Stimulated activated CD4-positive, alpha-beta T cell treated with anti-CD3 and anti-CD28 coated beads, Interleukin-1b, Interleukin-23, amount 100 ng/mL, for 48 hours (primary cell): Measurements from ENCODE around the gene AUNIP.

Experiments
- DNase-seq: peaks from one replicate; pipeline ENCODE4 v3.0.0-alpha.2; 2020

AUNIP gene

DNA sequence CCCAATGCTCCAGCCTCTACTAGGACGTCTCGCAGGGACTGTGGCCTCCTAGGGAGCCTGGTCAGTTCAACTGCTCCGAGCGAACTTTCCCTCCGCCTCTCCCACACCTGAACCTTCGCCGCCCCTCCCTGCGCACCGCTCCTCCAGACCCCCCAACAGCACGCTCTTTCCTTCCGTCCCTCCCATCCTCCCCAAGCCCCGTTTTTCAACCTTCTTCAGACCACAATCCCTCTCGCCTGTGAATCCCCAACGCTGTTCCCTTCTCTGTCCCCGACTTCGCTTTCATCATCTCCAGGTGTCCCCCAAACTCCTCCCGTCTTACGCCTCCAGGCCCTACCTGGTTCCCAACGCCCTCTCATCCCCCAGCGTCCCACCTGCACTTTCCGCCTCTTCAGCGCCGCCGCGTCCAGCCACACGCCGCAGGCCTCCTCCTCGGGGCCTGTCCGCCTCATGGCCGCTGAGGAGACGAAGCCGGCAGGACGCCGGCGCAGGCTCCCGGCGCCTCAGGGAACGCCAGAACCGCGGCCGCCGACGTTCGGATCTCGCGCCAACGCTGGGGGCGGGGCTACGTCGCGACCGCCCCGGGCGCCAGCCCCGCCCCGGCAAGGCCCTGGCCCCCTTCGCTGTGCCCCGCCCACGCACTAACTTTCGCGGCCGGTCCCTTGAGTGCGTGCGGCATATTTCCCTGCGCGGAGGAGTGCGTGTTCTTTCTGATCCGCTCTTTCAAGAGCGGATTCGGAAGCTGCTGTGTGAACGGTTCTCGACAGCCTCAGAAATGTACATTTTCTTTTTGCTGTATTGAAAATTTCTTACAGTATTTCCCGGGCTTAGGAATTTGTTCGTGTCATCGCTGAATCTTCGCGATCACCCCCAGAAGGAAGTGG is at the start of gene AUNIP:
TSS of gene AUNIP (minus strand) at position 552 of the 884 bp plus-strand sequence. CDS start at position 452, 100 bp downstream.
- DNase-seq = peak; percentile 91

DNA sequence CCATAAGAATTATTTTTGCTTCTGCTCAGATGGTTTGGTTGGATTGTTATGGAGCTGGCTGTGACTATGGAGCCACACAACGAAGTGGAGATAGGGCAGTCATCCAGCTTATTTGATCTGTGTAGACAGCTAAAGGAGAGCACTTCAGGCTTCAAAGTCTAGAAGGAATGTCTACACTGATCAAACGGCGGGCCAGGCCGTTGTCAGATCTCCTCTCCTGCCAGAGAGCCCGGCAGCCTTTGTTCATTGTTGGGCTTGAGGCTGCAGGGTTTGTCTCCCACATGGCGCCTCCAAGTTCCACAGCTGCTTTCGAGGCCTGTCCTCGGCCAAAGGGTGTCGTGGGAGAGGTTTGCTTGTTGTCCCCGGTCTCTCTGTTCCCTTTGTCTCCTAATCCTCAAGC is 49.8 kb upstream of the AUNIP start:
- no peak for DNase-seq

DNA sequence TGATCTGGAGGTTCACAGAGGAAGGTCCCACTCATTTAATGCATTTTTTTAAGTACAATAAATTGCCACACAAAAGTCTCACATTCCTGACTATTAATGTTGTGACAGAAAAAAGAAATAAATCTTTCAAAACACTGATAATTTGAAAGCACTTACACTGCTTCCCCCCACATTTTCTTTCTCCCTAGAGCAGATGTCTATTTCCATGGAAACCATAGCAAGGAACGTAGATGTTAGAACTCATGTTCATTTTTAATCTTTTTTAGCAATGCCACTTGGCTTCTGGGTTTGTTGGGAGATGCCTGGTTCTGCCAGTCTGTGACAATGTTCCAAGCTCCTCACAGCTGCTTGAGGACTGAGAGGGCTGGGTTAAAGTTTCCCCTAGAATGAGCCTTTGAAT is 48.9 kb upstream of the AUNIP start:
- no peak for DNase-seq

DNA sequence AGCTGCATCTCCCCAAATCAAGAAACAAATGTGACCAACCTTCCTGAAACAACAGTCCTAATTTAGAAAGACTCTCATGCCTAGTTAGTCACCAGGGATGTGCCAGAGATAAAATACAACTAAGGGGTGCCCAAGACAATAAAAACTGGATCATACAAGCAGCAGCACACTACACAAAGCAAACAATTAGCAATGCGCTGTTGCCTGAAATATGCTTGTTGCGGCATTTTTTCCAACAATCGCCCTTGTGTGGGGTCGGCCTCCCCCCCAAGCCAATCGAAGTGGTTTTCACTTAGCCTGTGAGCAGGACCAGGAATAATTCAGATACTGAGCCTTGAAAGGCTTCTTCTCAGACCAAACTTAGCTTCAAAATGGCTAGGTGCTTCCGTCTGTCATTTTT is 48.3 kb upstream of the AUNIP start:
- no peak for DNase-seq

- DNase-seq = peak; percentile 26
Observed at GRCh38 chr1:25906644-25907300, 47.5 kb upstream of the AUNIP start.

DNA sequence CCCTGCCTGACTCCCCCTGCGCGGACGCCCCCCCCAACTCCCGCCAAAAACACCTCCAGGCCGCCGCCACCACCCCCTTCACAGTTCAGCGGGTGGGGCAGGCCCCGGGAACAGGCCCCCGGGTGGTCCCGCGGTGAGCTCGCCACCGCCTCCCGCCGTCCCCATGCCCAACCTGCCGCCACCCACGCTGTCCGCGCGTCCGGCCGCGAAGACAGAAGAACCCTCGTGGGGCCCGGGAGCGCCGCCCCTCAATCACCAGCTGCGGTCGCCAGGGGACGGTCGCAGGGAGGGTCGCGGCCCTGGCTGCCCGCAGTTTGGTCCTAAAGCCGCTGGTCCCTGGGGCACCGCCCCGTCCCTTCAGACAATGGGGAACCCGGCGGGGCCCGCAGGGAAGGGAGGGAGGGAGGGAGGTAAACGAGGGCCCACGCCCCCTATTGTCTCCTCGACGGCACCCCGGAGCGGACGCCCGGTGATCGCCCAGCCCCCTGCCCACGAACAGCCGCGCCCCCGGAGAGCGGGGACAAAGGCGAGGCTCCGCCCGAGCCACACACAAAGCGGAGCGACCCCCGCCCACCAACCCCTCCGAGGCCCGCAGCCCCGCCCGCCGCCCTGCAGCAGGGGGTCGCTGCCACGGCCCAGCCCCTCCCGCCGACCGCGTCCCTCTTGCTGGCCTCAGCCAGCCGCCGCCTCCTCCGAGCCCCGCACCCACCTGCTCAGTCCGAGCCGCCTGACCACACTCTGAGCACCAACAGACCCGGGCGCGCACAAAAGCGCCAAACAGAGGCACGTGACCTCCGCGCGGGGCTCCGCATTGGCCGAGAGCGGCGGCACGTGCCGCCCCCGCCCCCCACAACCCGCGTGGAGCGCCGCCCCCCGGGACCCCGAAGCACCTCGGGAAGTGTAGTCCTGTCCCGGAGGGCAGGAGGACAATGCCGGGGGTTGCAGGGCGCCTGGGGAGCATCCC is 46.7 kb upstream of the AUNIP start, which contains the start of gene STMN1:
TSS of gene STMN1 (minus strand) at position 740 of the 964 bp plus-strand sequence. CDS start 1,743 bp downstream, outside the sequence.
- peak; percentile 93 for DNase-seq

DNA sequence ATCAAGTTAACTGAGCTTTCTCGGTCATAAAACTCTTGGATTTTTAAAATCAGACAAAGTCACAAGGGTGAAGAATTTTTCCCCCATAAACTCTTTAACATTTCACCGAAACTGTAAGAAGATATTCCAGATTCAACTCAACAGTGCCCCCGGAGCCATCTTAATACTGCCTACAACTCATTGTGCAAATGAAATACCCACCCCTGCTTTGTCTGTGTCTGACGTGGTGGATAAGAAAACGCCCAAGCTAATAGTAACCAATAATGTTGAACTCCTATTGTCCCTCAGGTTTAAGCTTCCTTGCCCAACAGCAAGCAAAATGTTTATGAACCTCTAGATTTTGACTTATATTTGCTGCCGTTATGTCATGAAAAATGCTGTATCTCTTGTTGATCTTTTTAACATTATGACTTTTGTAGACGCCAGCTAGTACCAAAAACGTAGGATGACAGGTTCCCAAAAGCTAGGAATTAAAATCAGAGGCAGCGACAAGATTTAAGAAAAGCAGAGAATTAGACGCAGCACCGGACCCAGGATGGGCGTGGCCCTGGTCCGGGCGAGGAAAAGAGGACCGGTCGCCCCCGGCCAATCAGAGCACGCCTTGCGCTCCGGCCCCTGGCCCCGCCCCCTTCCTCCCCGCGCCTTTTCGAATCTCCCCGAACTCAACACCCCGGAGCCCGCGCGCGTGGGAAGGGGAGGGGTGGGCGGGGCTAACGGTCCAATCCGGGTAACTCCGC is 45.9 kb upstream of the AUNIP start:
- peak; percentile 96 for DNase-seq

DNA sequence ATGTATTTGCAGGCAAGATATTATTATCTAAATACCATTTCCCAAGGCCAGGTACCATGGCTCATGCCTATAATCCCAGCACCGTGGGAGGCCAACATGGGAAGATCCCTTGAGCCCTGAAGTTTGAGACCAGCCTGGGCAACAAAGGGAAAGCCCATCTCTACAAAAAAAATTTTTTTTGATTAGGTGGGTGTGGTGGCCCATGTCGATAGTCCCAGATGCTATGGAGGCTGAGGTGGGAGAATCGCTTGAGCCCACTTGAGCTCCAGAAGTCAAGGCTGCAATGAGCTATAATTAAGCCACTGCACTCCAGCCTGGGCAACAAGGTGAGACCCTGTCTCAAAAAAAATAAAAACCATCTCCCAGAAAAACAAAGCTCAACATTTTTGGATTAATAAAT is 44.7 kb upstream of the AUNIP start:
- no peak for DNase-seq

- DNase-seq = no peak
Observed at GRCh38 chr1:25902462-25902861, 43.2 kb upstream of the AUNIP start.

DNA sequence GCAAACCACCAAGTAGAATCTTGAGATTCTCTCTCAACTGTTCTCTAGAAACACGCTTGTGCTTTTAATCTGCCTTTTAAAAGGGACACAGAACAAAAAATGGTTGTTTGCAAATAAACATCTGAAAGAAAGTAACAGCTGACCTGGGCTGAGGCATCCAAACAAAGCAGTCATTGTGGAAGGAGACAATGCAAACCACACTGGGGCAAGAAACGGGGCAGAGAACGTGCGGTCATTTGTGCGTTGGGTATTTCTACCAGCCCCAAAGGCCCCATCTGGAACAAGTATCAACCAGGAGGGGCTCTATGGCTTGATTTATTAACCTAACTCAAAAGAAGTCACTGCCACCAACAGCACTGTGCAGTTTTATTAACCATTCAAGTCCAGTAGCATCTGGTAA is 41.0 kb upstream of the AUNIP start:
- no peak for DNase-seq

DNA sequence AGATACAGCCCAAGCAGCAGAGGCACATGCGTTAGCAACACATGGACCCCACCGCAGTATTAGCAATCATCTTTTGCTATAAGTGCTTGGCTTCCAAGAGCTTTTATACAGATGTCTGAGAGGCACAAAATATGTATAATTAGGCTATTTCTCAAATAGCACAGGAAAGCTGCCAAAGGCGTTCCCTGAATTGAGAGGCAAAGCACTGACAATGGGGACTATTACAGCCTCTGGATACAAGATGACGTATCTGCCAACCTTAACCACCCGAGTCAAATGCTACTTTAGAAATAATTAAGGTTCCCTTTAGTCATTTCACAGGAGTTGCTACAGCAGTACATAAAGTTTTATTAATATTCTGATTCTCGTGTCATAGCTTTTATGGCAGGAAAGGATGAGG is 40.5 kb upstream of the AUNIP start:
- no peak for DNase-seq

DNA sequence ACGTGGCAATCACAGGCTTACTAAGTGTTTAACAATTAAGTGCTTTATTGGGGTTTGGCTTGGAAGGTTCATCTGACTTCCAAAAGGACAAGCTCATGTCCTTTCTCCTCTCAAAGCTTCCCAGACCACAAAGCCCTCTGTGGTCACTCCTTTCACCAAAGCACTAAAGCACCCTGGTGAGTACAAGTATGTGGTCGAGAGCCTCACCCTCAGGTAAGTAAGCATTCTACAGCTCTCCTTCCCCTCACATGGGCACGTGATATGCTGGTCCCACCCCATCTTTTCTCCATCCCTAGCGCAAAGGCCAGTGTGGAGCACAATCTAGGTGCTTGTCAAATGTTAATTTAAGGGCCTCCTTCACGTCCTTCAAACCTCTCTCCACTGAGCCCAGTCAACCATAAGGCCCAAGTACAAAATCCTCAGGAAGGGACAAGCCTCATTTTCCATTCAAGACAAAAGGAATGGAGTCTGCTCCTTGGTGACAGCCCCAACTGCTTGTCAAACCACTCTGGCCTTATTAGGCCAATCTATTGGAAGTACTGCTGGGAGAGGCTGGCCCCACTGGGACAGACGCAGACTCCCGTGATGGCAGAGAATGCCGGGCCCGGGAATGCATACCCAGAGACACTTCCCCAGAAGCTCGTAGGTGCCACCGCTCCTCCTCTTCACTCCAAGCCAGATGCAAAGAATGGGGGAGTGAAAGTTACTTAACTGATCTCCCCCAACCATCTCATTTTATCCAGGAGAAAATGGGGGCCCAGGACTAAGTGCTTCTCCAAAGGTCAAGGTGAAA is 39.2 kb upstream of the AUNIP start:
- DNase-seq = no peak

DNA sequence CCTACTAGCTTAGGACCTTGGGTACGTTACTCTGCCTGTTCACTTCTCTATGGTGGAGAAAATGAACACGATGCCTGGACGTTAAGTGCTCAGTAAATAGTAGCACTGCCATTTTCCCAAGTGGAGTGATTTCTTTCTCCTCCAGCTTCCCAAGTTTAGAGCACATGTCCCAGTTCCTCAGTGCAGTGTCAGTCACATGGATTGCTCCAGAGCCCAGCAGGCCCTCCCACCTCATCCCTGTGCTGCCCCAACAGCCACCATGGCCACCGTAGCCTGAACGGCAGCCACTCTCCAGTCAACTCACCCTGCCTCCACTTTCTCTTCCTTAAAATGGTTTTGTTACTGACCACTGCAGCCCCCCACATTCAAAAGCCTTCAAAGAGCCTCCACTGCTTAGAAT is 38.5 kb upstream of the AUNIP start:
- no peak for DNase-seq

DNA sequence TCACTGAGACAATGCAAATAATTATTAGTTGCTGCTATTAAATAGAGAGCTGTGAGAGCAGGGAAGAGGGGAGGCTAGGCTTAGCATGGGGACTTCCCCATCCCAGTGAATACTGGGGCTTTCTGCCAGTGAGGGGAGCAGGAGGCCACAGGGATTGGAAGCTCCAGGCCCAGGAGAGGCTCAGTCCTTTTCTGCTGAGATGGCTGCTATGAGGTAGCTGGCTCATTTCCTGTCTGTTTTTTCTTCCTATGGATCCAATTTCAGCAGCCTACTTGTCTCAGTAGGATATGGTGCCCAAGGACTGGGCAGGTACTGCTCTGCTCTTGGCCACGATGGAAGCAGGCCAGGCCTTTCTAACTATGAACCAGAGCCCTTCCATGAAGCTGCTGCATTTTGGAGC is 37.0 kb upstream of the AUNIP start:
- DNase-seq = no peak

DNA sequence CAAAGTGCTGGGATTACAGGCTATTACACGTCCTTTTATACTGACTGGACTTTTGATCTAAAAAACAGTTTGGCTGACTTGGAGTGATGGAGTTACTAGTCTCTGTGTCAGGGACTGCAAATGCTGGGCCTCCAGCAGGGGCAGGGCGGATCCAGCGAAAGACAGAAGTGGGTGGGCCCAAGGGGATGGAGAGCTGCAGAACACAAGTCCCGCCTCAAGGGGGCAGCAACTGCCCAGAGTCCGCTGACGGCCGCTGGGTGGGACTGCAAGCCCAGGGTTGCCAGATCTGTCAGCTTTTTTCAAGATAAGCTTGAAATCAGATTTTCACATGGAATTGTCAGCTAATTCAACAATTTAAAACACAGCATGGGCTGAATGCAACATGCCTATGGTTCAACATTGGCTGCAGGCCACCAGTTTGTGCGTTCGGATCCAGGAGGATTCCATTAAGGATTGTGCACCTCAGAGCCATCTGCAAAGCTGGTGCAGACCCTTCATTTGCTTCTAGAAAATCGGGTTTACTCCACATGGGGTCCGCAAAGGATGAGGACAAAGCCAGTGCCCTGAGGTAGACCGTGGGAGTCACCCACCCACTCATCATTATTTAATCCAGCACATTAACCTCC is 36.2 kb upstream of the AUNIP start:
- DNase-seq = peak; percentile 88

DNA sequence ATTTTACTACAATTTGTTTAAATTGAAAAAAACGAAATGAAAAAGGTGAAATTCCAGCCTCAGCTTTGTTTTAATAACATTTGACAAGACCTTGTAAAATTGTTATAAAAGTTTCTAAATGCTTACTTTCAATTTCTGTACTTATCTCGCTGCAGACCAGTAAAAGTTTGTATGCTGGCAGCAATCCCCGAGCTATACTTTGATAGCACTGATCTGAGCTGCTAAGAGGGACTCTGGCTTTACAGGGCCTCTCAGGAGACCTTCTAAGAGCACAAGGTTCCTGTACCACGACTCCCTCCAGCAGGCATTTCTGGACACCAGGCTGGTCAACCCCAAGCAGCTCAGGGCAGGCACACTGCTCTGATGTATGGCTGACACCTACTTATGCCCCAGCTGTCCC is 33.9 kb upstream of the AUNIP start:
- DNase-seq = no peak

DNA sequence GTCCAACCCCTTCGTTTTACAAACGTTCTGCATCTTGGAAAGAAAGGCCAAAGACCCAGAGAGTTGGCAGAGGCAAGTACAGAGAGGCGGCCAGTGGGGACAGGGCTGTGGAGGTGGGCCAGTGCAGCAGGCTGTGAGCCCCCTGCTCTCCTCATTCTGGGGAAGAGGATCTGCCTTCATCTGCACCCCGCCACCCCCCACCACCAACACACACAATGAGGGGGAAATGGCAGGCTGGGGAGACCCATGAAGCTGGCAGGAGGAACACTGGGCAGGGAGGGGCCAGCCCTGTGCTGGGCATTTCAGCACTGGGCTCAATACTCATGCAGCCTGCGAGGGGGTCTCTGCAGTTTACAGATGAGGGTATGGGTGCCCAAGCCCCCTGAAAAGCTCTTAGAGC is 32.3 kb upstream of the AUNIP start:
- DNase-seq = no peak

- DNase-seq = no peak
Observed at GRCh38 chr1:25890239-25891034, 31.2 kb upstream of the AUNIP start.

DNA sequence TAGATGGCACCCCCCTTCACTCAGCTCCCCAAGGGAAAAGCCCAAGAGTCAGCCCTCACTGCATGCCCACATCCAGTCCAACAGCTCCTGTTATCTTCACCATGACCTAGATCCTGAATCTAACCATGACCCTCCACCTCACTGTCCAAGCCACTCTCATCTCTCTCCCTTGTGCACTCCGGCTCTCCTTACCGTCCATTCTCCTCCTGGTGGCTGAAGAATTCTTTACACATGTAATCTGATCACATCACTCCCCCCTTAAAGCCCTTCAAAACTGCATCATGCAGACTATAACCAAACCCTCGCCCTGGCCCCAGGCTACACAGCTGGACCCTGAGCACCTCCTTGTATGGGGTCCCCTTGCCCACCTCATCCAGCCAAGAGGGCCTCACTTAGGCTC is 30.2 kb upstream of the AUNIP start:
- DNase-seq = no peak

- DNase-seq = no peak
Observed at GRCh38 chr1:25888426-25888987, 29.2 kb upstream of the AUNIP start.
